ENCODE data around the gene RBM26.

- TF ChIP-seq ZNF565 (CRISPR knock-in tag; conservative IDR thresholded peaks at IDR 0.05; ENCODE audit: low read depth) = no peak
- no peak for TF ChIP-seq TOX (CRISPR knock-in tag; IDR thresholded peaks at IDR 0.05; ENCODE audit: borderline replicate concordance)
- TF ChIP-seq ZNF8 (CRISPR knock-in tag; IDR thresholded peaks at IDR 0.05) = no peak
- TF ChIP-seq ARNTL (CRISPR knock-in tag; IDR thresholded peaks at IDR 0.05; ENCODE audit: borderline replicate concordance, low read depth) = no peak
- TF ChIP-seq ESRRG (CRISPR knock-in tag; IDR thresholded peaks at IDR 0.05) = no peak
- no peak for TF ChIP-seq OSR1 (CRISPR knock-in tag; IDR thresholded peaks at IDR 0.05)
- no peak for TF ChIP-seq RARB (CRISPR knock-in tag; IDR thresholded peaks at IDR 0.05)
- no peak for TF ChIP-seq PPARA (CRISPR knock-in tag; IDR thresholded peaks at IDR 0.05; ENCODE audit: borderline replicate concordance)
- no peak for TF ChIP-seq GLIS3 (CRISPR knock-in tag; IDR thresholded peaks at IDR 0.05)
- TF ChIP-seq CSDC2 (CRISPR knock-in tag; IDR thresholded peaks at IDR 0.05) = no peak
These were observed 29.2 kb downstream of the RBM26 start for GRCh38 chr13:79376843-79377242.
